ENCODE data around the gene GRID2IP. TPM values are rescaled to one million over a fixed set of nuclear protein-coding genes. Genes with fewer than 3 reads are reported as not detected.

GRID2IP gene
- total RNA-seq, 4 donors from 2014 or later: not detected

GRCh38 chr7:6528401-6529130 is 22.7 kb downstream of the GRID2IP start:
- Histone ChIP-seq H3K9me3 (no peaks in the 10 kb centered on the region), H3K4me1 (peaks cover 0 to 20% (median 0%) of the 10 kb centered on the region in 4 donors), H3K27ac (no peak overlapping the region), H3K27me3 (peaks cover 0 to 95% of the 10 kb centered on the region in 2 donors), H3K36me3 (no peaks in the 10 kb centered on the region), H3K4me3 (no peak overlapping the region)
- no peak for DNase-seq (ENCODE audit: low spot score in 2 of 2)
- WGBS, 2 donors: 68 to 69% methylated on average over 11 to 13 of the region's 13 CpGs
- TF ChIP-seq POLR2A (IDR thresholded peaks at IDR 0.05) (no peak), EP300 (IDR thresholded peaks at IDR 0.05) (no peak)

GRCh38 chr7:6526997-6527378 is 24.3 kb downstream of the GRID2IP start:
- TF ChIP-seq EP300 (IDR thresholded peaks at IDR 0.05): no peak
- no peak for TF ChIP-seq CTCF (IDR thresholded peaks at IDR 0.05)
- no peak for TF ChIP-seq POLR2A (IDR thresholded peaks at IDR 0.05)
- peaks cover 0 to 20% (median 0%) of the 10 kb centered on the region in 4 donors for H3K4me1 ChIP-seq
- WGBS, 2 donors: 19 to 25% methylated on average over 12 of the region's 12 CpGs
- DNase-seq (ENCODE audit: low spot score in 2 of 2): no peak
- H3K27ac ChIP-seq: no peak overlapping the region
- peaks cover 0 to 79% of the 10 kb centered on the region in 2 donors for H3K27me3 ChIP-seq
- H3K4me3 ChIP-seq: peak overlapping the region in 2 of 4 donors; percentile 27 to 45
- H3K9me3 ChIP-seq: no peaks in the 10 kb centered on the region
- no peaks in the 10 kb centered on the region for H3K36me3 ChIP-seq

- 81 to 86% methylated on average over 22 of the region's 24 CpGs for WGBS, 2 donors
Observed at GRCh38 chr7:6520163-6520981, 30.9 kb downstream of the GRID2IP start.

GRCh38 chr7:6516387-6516983 is 34.8 kb downstream of the GRID2IP start:
- H3K4me3 ChIP-seq: peak overlapping the region in 1 of 4 donors; percentile 32
- WGBS, 2 donors: 14 to 15% methylated on average over 17 of the region's 17 CpGs
- TF ChIP-seq CTCF (IDR thresholded peaks at IDR 0.05) (peak; percentile 74 to 93 (median 80)), POLR2A (IDR thresholded peaks at IDR 0.05) (no peak), EP300 (IDR thresholded peaks at IDR 0.05) (no peak)
- no peaks in the 10 kb centered on the region for H3K27me3 ChIP-seq
- DNase-seq (ENCODE audit: low spot score in 2 of 2): peak; percentile 65 to 84
- H3K27ac ChIP-seq: no peak overlapping the region
- no peaks in the 10 kb centered on the region for H3K9me3 ChIP-seq
- H3K36me3 ChIP-seq: no peaks in the 10 kb centered on the region
- peaks cover 0 to 4% (median 0%) of the 10 kb centered on the region in 4 donors for H3K4me1 ChIP-seq

More at GRCh38 chr7:6520163-6520981, 30.9 kb downstream of the GRID2IP start:
- Histone ChIP-seq H3K36me3 (no peaks in the 10 kb centered on the region), H3K27ac (no peak overlapping the region), H3K4me1 (peaks cover 0 to 4% (median 0%) of the 10 kb centered on the region in 4 donors), H3K4me3 (no peak overlapping the region), H3K9me3 (no peaks in the 10 kb centered on the region), H3K27me3 (peaks cover 0 to 16% of the 10 kb centered on the region in 2 donors)
- no peak for DNase-seq (ENCODE audit: low spot score in 2 of 2)
- no peak for TF ChIP-seq EP300 (IDR thresholded peaks at IDR 0.05)
- TF ChIP-seq POLR2A (IDR thresholded peaks at IDR 0.05): no peak
- TF ChIP-seq CTCF (IDR thresholded peaks at IDR 0.05): no peak

GRCh38 chr7:6513541-6513940 is 37.7 kb downstream of the GRID2IP start:
- 91 to 92% methylated on average over 12 of the region's 12 CpGs for WGBS, 2 donors
- no peaks in the 10 kb centered on the region for H3K36me3 ChIP-seq
- H3K4me3 ChIP-seq: no peak overlapping the region
- TF ChIP-seq POLR2A (IDR thresholded peaks at IDR 0.05): no peak
- no peak for TF ChIP-seq EP300 (IDR thresholded peaks at IDR 0.05)
- no peak for TF ChIP-seq CTCF (IDR thresholded peaks at IDR 0.05)
- DNase-seq (ENCODE audit: low spot score in 2 of 2): no peak
- H3K4me1 ChIP-seq: peaks cover 0 to 4% (median 0%) of the 10 kb centered on the region in 4 donors
- no peaks in the 10 kb centered on the region for H3K9me3 ChIP-seq
- H3K27ac ChIP-seq: no peak overlapping the region
- no peaks in the 10 kb centered on the region for H3K27me3 ChIP-seq

Data from tibial nerve (tissue), 4 donors.